GM19043 (cell line): Measurements from ENCODE around the gene STARD5.

Source experiments
- ATAC-seq: cut with Tn5 transposase; IDR thresholded peaks from one replicate; pipeline ENCODE4 v1.9.1; 2021; ENCODE audit warnings: low read depth; ENCODE audit not compliant: unreplicated experiment

STARD5 gene

DNA sequence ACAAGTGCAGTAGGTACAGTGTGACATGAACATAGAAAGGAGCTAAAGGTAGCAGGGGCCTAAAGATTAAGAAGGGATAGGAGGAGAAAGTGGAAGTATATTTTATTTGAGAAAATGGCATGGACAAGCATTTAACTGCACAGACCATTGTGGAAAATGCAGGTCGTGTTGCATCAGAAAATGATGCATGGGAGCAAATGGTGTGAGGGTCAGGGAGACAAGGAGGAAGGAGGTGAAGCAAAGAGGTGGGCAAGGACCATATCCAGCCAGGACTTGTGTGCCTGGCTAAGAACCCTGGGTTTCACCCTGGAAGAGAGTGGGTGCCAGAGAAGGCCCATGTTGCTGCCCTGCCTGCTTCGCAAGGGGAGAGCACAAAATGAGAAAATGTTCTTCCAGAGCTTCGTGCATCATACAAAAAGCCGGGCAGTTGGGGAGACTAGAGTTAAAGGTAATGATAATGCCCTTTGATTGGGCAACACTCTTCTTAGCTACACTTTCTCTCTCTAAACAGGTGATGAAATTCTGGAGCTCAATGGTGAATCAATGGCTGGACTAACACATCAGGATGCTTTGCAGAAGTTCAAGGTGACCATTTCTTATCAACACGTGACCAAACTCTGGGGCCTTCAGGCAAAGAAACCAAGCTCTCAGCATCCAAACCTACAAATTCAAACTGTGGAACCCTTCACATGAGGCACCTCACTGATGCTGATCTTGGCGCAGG lies 45.5 kb downstream of the STARD5 start:
- ATAC-seq = no peak

GRCh38 chr15:81277851-81278250 lies 46.1 kb downstream of the STARD5 start:
- ATAC-seq = no peak

- ATAC-seq = no peak
Observed at GRCh38 chr15:81276967-81277366, 47.0 kb downstream of the STARD5 start.

GRCh38 chr15:81275711-81276392 lies 48.1 kb downstream of the STARD5 start:
- ATAC-seq = no peak

DNA sequence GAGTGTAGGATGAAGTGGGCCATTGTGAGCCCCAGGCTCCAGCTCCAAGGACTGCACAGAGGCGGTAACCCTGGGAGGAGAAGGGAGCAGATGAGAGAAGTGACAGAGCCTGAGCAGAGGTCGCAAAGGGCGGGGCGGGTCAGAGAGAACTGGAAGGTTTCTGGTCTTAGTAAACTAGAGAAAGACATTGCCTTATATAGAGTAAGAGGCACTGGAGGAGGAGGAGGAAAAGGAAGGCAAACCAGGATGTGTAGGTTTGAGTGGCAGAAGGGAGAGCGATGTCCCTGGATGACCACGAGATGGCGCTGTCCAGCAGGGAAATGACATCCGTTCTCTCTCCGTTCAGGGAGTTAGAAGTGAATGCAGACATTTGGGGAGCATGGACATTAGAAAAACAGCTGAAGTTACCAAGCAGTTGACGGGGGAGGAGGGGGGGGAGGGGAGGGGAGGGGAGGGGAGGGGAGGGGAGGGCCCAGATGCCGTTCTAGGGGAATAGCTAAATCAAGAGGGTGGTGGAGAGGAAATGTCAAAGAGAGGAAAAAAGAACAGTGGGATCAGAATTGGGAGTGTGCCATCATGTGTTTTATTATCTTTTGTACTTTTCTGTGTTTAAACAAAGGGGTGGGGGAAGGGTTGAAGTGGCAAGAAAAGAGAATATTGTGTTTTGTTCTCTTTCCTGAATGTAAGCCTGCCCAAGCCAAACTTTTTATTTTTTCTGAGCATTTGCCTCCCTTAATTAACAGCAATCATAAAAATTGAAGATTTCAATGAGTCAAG lies 48.8 kb downstream of the STARD5 start:
- ATAC-seq = peak; percentile 84

- no peak for ATAC-seq
Observed at GRCh38 chr15:81274255-81274654, 49.7 kb downstream of the STARD5 start.

DNA sequence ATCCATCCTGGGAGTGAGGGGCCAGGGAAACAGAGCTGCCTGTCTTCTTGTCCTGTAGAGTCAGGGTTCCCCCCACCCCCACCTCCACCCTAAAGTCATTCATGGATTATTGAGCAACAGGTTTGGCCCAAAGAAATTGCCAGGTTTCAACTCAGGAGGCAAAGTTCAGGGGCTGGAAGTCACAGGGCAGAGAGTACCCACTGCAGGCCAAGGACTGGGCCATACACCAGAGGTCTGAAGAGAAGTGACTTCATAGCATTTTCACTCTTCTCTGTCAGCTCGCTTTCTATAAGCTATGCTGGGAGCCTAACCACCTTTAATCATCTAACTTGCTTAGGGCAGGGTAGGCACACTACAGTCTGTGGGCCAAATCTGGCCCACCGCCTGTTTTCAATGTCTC lies 50.1 kb downstream of the STARD5 start:
- ATAC-seq = no peak

DNA sequence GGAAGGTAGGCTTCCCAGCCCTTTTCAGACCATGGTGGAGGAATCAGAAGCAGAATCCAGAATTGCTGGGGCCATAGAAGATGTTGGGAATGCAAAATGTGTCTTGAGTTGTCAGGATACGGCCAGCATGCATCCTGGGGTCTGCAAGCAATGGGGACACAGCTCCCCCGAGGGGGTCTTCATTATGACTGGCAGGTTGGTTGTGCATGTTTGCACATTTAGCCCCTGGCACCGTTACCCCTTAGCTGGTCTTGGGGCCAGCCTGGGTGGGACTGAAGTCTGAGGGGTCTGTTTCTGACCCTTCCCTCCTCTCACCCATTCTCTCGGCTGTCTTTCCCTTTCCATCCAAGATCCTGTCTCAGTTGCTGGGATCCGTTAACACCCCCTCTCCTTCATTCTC lies 50.7 kb downstream of the STARD5 start:
- no peak for ATAC-seq

GRCh38 chr15:81271761-81272644 lies 51.9 kb downstream of the STARD5 start:
- no peak for ATAC-seq

- no peak for ATAC-seq
Observed at GRCh38 chr15:81270781-81271491, 53.0 kb downstream of the STARD5 start.

DNA sequence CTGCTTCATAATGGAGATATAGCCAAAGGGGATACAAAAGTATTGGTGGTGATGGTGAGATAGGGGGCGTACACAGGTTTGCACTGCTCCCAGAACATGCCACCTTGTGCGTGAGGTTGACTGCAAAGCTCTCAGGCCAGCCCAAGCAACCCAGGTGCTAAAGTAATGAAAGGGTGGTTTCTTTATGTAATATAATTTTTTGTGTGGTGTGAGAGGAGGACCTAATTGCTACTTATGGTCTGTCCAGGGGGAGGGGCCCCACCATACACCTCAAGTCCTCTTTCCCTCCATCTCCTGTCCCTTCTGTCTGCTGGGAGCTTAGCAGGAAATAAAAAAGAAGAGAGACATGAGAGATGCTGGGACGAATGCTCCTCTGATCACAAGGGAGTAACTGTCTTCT lies 53.8 kb downstream of the STARD5 start:
- ATAC-seq = no peak

GRCh38 chr15:81268881-81269601 lies 54.9 kb downstream of the STARD5 start:
- ATAC-seq = no peak

DNA sequence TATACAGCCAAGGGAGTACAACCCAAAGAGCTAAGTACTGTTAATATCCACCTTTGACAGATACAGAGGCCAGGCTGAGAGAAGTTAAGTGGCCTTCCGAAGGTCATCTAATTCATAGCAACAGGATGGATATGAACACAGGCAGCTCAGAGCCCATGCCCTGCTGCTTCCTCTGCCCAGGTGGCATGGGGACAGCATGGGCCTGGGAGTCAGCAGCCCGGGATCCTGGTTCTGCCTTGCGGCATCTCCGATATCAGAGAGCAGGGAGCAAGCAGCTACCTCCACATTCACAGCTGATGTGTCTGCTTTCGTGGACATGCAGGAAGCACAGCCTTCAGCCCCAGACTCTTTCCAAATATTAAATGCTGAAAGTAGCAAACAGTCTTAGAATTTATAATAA lies 55.6 kb downstream of the STARD5 start:
- no peak for ATAC-seq

DNA sequence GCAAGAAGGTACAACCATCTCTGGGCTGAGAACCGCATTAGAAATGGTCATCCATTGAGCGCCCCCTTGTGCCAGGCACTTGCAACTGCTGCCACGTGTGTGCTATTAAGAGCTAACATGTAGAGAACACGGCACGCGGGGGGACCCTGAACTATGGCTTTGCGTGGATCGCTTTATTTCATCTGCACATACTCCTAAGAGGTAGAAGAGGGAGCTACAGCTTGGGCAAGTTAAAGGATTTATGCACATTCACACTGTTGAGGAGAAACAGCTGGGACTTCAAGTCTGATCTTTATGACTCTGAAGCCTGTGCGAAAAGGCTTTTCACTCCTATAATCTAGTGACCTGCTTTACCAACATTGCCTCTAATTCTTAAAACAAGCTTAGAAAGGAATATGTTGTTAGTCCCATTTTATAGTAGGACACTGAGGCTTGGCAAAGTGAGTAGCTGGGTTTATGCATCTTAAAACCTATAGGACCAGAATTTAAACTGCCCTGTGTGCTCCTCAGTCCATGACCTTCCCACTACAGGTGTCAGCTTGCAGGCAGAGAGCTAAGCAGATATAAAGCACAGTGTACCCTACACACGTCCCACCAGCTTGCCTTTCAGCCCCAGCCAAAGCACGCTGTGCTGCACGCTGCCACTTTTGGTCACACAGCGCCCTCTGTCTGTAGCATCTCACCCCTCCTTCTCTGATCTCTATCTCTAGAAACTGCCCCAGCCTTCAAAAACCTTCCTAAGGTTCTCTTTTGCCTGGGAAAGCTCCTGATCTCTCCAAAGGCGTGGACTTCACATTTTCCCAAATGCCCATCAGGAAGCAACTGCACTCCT lies 57.8 kb downstream of the STARD5 start:
- ATAC-seq = peak; percentile 71

- peak; percentile 16 for ATAC-seq
Observed at GRCh38 chr15:81265256-81265943, 58.5 kb downstream of the STARD5 start.

DNA sequence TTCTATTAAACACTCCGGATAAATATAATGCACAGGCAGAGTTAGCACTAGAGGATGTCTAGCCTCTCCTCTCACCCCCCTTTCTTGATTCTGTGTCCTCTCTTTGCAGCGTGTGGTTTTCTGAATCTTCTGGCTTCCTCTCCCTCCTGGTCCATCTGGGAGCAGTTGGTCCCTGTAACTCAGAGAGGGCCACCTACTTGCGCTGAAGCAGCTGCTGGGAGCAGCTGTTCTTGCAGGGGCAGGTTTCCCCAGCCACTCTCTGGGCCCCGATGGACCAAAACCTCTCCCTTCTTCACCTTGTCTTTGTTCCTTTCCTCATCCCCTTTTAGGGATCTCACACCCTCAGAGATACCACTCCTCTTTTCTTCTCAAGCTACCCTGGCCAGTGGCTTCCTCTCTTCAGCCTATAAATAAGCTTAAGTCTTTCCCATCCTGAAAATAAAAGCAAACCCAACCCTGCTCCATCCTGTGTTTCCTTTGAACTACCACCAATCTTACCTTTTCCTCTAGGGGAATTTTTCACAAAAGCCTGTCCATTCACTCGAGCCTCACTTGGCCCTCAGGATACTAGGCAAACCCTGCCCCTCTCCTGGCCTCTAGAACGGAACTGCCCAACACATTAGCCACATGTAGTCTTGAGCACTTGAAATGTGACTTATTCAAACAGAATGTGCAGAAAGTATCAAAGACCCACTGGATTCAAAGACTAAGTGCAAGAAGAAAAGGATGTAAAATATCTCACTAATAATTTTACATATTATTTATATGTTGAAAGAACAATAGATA lies 59.7 kb downstream of the STARD5 start:
- no peak for ATAC-seq

DNA sequence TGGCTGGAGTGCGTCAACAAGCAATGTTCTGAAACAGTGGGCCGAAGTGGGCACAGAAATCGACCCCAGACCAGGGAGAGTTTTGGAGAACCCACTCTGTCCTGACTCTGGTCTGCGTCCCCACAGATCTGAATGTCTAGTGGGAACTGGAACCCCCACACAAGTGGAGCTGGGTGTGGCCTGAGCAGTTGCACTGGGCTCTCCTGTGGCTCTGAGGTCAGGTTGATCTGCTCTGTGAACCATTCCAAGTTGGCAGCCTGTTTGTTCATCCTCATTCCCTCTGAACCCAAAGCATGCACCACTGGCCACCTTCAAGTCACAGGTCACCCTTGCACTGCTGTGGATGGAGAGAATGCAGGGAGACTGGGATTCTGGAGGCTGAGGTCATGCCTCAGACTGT lies 60.5 kb downstream of the STARD5 start:
- no peak for ATAC-seq
